ENCODE measurements around the gene CPNE5. TPM values are rescaled to one million over a fixed set of nuclear protein-coding genes. Genes with fewer than 3 reads are reported as not detected.

The CPNE5 gene
- total RNA-seq, 1 experiment from 2014 or later = not detected

DNA sequence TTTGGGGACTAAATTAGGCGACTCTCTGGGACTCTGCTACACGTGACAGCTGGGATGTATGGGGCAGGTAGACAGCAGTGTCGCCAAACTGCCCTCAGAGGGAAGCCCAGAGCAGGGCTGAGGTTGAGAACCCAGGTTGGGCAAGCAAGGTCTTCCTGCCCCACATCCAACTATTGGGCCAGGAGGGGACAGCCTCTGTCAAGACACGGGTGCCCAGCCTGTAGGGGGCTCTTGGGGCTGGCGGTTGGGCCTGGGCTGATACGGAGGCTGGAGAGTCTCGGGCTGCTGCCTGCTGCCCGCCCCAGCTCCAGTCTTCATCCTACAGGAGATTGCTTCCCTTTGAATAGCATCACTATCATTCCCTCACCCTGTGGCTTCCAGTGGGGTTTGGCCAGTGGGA, 33.3 kb downstream of the CPNE5 start:
- in situ Hi-C loops (cut with HindIII; ENCODE audit: low pct_unique_long_range_greater_than_20kb, low sequenced_read_pairs) = no loop called here
- DNase-seq (ENCODE audit: low read depth) = no peak

DNA sequence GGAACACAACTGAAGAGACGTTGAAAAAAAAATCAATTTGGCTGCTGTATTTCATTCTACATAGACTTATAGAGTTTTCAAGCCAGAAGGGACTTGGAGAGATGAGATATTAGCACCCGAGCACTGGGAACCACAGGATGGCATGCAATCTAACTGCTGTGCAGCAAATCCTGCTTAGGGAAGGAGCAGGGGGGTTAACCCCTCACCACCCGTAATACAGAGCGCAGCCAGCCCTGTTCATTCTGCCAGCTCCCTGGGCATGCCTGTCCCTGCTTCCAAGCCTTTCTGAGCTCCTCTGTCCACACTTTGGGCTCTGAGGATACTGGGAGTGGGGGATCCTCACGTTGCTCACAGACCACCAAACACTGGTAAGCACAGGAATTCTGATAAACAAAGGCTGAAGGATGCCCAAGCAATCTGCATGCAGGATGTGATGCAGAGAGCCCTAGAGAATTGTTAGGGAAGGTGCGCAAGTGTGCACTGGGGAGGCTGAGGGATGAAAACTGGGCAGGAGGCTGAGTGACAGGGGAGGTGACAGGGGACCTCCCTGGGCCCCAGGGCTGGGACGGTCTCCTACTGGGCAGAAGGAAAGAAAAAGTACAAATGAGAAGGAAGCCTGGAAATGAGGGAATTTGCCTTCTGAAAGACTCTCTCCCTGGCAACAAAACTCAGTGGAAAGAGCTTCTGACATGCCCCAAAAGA, 34.0 kb downstream of the CPNE5 start:
- DNase-seq (ENCODE audit: low read depth) = no peak

DNA sequence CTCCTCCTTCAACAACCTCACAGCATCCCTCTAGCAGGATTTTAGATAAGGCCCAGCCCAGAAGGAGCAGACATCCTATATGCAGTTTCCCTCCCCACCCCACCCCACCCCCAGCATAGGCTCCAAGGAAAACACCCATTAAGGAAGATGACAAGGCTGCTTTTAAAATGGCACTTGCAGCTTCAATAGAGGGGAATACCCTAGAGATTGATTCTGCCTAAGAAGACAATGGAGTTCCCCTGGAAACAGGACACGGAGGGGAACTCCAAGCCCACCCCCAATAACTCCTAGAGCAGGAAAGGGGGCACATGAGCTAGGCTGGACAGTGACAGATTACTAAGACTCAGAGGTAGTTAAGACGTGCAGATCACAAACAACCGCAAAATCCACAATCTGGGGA, 34.7 kb downstream of the CPNE5 start:
- no peak for DNase-seq (ENCODE audit: low read depth)
- in situ Hi-C loops (cut with HindIII; ENCODE audit: low pct_unique_long_range_greater_than_20kb, low sequenced_read_pairs) = no loop called here

More for the DNA sequence above, 34.0 kb downstream of the CPNE5 start:
- in situ Hi-C loops (cut with HindIII; ENCODE audit: low pct_unique_long_range_greater_than_20kb, low sequenced_read_pairs) = no loop called here

DNA sequence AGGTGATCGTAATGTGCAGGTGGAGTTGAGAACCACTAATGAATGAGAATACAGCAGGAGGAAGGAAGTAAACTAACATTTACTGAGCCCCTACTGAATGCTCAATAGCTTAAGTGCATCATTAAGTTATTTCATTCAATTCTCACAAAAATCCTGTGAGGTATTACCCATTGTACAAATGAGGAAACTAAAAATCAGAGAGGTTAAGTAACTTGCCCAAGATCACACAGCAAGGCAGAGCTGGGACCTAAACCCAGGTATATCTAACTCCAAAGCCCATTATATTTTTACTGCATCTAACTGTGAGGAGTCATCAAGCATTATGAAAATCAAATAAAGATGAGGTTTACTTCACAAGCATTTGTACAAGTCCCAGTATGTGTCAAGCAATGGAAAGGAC, 35.3 kb downstream of the CPNE5 start:
- in situ Hi-C loops (cut with HindIII; ENCODE audit: low pct_unique_long_range_greater_than_20kb, low sequenced_read_pairs) = no loop called here
- DNase-seq (ENCODE audit: low read depth) = no peak

DNA sequence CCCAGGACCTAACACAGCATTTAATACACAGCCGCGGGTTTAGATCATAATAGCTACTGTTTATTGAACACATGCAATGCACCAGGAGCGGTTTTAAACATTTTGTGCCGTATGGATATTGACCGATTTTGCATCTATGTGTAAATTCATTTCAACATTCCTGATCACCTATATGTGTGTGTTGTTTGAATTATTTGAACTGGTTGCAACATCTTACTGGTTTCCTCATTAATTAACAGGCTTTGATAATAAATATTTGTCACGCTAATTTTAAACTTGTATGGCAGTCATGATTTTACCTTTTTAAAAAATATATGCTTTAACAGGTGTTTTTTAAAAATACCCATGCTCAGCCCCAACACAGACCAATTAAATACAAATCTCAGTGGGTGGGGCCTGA, 35.8 kb downstream of the CPNE5 start:
- DNase-seq (ENCODE audit: low read depth) = no peak
- in situ Hi-C loops (cut with HindIII; ENCODE audit: low pct_unique_long_range_greater_than_20kb, low sequenced_read_pairs) = no loop called here

DNA sequence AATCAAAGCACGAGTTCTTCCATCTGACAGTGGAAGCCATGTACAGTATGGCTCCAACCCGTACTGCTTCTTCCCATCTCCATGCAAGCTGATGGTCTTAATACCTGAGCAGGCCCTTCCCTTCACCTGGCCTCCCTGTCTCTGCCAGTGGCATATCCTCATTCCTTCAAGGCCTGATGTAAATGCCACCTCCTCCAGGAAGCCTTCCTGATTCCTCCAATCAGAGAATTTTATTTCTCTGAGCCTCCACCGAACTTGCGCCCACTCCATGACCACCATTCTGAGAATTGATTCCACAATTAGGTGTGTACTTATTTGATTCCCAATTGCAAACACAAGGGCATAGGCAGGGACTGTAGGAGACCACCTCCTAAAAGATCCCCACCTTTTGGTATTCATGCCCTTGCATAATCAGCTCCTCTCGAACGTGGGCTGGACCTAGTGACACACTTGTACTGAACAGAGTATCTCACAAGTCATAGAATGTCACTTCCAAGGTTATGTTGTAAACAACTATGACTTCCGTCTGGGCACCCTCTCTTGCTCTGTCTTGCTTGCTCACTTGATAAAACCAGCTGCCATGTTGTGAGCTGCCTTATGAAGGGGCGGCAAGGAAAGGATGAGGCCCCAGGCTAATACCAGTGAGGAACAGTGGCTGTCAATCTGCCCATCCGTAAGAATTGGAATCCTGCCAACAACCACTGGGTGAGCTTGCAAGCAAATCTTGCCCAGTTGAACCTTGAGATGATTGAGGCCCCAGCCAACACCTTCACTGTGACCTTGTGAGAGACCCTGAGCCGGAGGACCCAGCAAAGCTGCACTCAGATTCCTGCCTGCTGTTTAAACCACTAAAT, 38.8 kb downstream of the CPNE5 start:
- in situ Hi-C loops (cut with HindIII; ENCODE audit: low pct_unique_long_range_greater_than_20kb, low sequenced_read_pairs) = no loop called here
- no peak for DNase-seq (ENCODE audit: low read depth)

DNA sequence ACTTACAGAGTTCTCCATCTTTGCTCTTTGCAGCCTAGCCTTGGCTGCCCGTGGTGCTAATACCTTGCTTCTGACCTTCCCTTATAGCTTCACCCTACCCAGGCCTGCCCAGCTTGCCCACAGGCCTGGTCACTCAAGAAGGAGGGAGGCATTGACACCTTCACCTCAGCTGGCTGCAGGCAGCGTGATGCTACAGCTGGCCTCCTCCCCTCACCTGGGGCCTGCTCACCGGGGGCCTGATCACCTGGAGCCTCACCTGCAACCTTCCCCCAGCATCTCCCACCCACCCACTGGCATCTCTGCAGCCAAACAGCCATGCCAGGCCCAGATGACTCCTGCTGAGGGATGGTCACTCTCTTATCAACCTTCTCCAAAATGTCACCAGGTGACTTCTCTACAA, 40.4 kb downstream of the CPNE5 start:
- in situ Hi-C loops (cut with HindIII; ENCODE audit: low pct_unique_long_range_greater_than_20kb, low sequenced_read_pairs) = no loop called here
- DNase-seq (ENCODE audit: low read depth) = no peak

DNA sequence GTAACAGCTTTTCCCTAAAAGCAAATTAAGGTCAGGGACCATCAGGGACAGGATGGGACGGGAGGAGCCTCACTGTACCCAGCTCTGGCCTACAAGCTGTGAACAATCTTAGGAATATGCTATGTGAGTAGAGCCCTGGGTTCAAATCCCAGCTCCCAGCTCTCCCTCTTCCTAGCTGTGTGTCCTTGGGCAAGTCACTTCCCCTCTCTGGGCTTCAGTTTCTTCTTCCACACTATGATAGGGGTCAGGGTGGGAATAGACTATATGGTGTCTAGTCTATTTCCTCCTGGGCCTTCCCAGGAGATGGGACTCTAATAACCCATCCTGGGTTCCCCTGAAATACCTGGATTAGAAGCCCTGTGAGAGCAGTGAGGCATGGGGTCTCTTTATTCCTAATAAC, 41.6 kb downstream of the CPNE5 start:
- in situ Hi-C loops (cut with HindIII; ENCODE audit: low pct_unique_long_range_greater_than_20kb, low sequenced_read_pairs) = no loop called here
- no peak for DNase-seq (ENCODE audit: low read depth)

DNA sequence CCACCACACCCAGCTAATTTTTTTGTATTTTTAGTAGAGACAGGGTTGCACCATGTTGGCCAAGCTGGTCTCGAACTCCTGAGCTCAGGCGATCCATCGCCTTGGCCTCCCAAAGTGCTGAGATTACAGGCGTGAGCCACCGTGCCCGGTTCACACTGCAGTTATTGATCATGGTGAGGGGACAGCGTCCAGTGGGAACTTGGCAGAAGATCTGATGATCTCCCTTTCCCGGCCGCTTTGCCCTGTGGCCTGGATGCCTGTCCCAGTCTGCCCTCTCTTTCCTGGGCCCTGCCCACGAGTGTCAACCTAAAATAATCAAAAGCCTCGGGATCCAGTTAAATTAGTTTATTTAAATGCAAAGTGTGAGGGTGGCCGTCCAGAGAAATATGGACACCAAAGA, 42.2 kb downstream of the CPNE5 start:
- no peak for DNase-seq (ENCODE audit: low read depth)
- in situ Hi-C loops (cut with HindIII; ENCODE audit: low pct_unique_long_range_greater_than_20kb, low sequenced_read_pairs) = no loop called here

DNA sequence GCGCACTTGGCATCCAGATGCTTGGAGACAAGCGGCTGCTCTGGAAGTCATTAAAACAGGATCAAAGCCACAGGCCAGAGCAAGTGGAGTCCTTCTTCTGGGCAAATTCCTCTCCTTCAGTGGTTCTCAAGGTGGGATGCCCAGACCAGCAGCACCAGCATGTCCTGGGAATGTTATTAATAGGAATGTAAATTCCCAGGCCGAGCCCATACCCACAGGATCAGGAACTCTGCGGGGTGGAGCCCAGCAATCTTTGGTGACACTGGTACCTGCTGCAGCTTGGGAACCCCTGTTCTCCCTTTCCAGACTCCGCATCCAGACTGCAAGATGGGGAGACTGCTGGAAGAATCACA, 44.6 kb downstream of the CPNE5 start:
- DNase-seq (ENCODE audit: low read depth) = no peak
- in situ Hi-C loops (cut with HindIII; ENCODE audit: low pct_unique_long_range_greater_than_20kb, low sequenced_read_pairs) = no loop called here

DNA sequence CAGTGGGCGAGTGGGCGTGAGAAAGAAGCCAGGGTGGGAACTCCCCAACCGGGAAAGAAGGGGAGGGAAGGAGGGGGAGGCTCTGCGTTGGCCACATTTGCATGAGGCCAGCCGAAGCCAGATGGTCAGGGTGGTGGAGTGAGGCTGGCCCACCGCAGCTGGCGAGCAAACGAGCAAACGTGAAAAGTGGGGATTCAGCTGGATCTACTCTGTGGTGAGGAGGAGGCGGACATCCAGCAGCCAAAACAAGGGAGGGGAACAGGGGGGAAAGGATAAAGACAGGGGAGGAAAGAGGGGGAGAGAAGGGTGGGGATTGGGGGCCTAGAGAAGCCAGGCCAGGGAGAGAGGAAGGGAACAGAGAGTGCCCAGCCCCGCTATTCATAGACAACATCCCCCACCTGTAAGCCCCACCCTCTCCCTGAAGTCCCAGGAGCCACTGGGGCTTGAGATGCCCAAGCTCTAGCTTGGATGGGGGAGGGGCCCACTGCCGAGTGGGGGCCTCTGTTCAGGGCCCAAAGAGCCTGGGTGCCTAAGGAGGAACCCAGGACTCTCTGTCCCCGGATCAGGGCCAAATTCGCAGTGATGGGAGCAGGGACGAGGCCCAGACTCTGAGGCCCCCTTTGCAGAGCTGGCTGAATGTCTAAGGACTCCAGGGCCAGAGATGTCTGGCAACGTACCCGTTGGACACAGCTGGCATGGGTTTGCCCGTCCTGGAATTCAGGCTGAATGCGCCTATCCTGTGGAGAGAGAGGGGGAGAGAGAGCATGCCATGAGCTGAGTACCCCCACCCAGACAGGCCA, 45.1 kb downstream of the CPNE5 start:
- no peak for DNase-seq (ENCODE audit: low read depth)
- in situ Hi-C loops (cut with HindIII; ENCODE audit: low pct_unique_long_range_greater_than_20kb, low sequenced_read_pairs) = no loop called here

DNA sequence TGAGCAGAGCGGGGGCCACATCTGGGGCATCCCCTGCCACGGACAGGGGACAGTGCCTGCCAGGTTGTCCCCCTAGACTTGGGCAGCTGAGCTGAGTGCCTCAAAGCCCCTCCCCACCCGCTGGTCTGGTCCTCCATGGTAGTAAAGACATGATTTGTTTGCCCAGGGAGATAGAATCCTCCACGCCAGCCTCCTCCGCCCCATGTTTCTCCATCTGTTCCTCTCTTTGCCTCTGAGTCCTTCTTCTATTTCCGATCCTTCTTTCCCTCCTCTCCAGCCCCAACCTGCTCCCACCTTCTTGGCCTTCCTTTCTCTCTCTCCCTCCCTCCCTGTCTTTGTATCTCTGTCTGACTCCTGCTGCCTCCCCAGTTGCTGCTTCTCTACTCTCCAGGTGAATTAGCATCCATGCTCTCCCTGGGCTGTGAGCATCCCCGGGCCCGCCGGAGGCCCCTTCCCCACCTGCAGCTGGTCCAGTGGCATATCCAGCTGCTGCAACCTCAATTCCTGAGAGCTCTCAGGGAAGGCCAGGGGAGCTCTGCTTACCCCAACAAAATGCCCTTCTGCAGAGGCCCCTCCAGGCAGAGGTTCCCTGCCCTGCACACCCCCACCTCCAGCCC, 45.8 kb downstream of the CPNE5 start:
- no peak for DNase-seq (ENCODE audit: low read depth)
- in situ Hi-C loops (cut with HindIII; ENCODE audit: low pct_unique_long_range_greater_than_20kb, low sequenced_read_pairs) = no loop called here

DNA sequence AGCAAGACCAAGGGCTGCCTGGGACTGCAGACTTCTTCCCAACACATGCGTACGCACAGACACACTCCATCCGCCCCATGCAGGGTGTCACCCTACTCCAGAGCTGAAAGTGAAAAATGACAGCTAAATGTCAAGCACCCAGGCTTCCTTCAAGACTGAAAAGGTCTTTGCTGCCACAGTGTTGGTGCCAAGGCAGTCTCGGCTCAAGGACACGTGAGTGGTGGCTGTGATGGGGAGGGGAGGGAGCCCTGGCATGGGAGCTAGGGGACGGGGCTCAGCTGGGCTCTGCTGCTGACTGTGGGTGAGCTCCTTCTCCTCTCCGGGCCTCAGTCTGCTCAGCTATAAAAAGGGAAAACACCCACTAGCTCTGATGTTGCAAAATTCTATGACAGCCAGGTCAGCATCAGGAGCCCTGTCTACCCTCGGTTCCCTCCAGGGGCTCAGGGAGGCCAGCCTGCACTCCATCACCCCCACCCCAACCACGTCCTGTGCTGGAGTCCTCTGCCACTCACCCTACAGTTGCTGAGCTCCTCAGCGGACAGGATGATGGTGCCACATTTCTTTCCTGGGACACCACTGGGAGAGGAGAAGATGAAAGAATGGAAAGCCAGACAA, 47.6 kb downstream of the CPNE5 start:
- in situ Hi-C loops (cut with HindIII; ENCODE audit: low pct_unique_long_range_greater_than_20kb, low sequenced_read_pairs) = no loop called here
- DNase-seq (ENCODE audit: low read depth) = no peak

DNA sequence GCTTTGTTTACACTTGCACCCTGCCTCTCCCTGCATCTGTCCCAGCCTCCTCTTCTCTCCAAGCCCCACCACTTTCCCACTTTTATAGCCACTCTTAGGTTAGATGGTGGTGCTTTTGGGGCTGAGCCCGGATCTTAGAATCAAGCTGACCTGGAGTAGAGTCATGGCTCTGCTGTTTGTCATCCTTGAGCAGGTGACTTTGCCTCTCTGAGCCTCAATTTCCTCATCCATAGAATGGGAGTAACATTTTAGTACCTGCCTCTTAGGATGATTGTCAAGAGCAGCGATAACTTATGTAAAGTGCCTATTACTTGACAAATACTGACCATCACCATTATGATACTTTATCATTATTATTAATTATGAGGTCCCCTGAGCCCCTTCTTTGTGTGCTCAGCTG, 48.2 kb downstream of the CPNE5 start:
- no peak for DNase-seq (ENCODE audit: low read depth)
- in situ Hi-C loops (cut with HindIII; ENCODE audit: low pct_unique_long_range_greater_than_20kb, low sequenced_read_pairs) = no loop called here

DNA sequence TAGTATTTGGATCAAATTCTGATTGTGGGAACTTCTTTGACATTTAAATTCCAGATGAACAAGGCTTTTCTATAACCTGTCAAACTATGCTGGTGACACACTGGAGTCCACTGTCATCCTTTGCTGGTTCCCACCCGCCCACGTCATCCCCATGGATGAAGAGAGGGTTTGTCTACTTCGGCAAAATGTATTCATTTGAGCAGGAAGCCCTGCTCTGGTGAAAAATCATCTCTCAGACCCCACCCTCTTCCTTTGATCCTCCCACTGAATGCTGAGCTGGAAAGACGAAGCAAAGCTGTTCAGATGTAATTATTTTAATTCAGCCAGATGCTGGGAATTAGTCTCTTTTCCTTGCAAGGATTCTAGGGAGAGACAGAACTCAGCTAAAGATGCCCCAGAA, 50.5 kb downstream of the CPNE5 start:
- in situ Hi-C loops (cut with HindIII; ENCODE audit: low pct_unique_long_range_greater_than_20kb, low sequenced_read_pairs) = no loop called here
- no peak for DNase-seq (ENCODE audit: low read depth)

DNA sequence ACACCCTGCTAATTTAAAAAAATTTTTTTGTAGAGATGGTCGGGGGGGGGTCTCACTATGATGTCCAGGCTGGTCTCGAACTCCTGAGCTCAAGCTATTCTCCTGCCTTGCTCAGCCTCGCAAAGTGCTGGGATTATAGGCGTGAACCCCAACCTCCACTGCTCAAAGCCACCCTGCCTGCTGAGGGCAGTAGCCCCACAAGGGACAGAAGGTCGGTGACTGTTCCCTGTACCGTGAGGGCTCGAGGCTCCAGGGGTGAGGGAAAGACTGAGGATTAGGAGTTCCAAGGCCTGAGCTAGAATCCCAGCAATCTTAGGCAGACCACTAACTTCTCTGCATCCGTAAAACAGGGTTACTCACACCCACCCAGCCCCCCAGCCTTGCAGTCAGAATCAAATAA, 51.1 kb downstream of the CPNE5 start:
- in situ Hi-C loops (cut with HindIII; ENCODE audit: low pct_unique_long_range_greater_than_20kb, low sequenced_read_pairs) = no loop called here

DNA sequence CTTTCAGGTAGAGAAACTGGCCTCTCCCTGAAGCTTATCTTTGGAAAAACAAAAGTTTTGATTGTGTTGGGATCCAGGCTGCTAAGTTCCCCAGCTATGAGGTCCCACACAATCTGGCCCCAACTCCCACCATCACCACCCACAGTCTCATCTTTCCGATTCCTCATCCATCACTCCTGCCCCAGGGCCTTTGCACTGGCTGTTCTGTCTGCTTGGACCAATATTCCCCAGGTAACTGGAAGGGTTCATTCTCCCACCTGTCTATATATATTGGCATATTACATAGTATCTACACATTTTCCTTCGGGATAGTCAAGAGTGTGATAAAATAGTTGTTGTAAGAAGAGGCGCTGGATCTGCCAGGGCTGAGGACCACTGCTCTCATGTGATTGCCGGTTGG, 52.0 kb downstream of the CPNE5 start:
- no peak for DNase-seq (ENCODE audit: low read depth)
- in situ Hi-C loops (cut with HindIII; ENCODE audit: low pct_unique_long_range_greater_than_20kb, low sequenced_read_pairs) = no loop called here

More for the DNA sequence above, 51.1 kb downstream of the CPNE5 start:
- DNase-seq (ENCODE audit: low read depth) = no peak

DNA sequence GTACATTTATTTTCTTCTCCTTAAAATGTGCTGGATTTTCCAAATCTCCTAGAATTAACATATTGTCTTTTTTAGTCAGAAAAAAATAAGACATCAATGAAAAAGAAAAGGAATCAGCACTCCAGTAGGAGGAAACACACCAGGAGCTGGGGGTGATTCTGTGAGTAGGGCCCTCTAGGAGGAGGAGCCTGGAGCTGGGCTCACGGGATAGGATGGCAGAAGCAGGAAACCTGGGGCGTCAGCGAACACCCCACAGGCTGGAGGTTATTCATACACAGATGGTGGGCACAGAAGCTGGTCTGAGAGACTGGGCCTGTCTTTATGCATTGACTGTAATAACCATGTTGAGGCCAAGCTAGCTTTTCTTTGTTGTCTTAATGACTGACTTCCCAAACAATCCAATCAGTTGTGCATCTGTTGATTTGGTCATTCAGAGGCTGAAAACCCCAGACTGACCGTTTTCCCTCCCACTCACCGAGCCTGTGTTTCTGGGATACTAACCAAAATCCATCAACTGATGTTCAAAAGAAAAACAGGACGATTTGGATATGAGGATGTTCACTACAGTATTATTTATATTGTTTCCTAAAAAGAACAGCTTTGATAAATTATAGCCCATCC, 53.1 kb downstream of the CPNE5 start:
- DNase-seq (ENCODE audit: low read depth) = no peak
- in situ Hi-C loops (cut with HindIII; ENCODE audit: low pct_unique_long_range_greater_than_20kb, low sequenced_read_pairs) = no loop called here

All from Caki2 (cell line).